GM12801 (cell line): ENCODE measurements around the gene AGXT.

ENCODE experiments used
- CTCF ChIP-seq: IDR thresholded peaks from one replicate; pipeline ENCODE4 v1.5.1; 2011; ENCODE audit warnings: control low read depth; ENCODE audit not compliant: insufficient read length; ENCODE audit errors: extremely low read depth

AGXT gene

GRCh38 chr2:240886678-240887609 is 18.3 kb downstream of the AGXT start:
- no peak for TF ChIP-seq CTCF

- TF ChIP-seq CTCF = no peak
Observed at GRCh38 chr2:240887631-240888030, 19.0 kb downstream of the AGXT start.

- no peak for TF ChIP-seq CTCF
Observed at GRCh38 chr2:240888130-240888889, 19.7 kb downstream of the AGXT start.

GRCh38 chr2:240888890-240889573 is 20.4 kb downstream of the AGXT start:
- no peak for TF ChIP-seq CTCF

- TF ChIP-seq CTCF = no peak
Observed at GRCh38 chr2:240889601-240890560, 21.3 kb downstream of the AGXT start.

GRCh38 chr2:240890691-240891090 is 22.1 kb downstream of the AGXT start:
- TF ChIP-seq CTCF = no peak
